ENCODE measurements around the gene SMIM35.

Gene SMIM35

GRCh38 chr11:118117790-118118601 is 31.2 kb upstream of the SMIM35 start:
- DNase-seq (ENCODE audit: low read depth, low spot score), result no peak

GRCh38 chr11:118115048-118115447 is 28.3 kb upstream of the SMIM35 start:
- in situ Hi-C loops (cut with HindIII; ENCODE audit: low sequenced_read_pairs), result no loop called here
- TF ChIP-seq, protein P1, sequence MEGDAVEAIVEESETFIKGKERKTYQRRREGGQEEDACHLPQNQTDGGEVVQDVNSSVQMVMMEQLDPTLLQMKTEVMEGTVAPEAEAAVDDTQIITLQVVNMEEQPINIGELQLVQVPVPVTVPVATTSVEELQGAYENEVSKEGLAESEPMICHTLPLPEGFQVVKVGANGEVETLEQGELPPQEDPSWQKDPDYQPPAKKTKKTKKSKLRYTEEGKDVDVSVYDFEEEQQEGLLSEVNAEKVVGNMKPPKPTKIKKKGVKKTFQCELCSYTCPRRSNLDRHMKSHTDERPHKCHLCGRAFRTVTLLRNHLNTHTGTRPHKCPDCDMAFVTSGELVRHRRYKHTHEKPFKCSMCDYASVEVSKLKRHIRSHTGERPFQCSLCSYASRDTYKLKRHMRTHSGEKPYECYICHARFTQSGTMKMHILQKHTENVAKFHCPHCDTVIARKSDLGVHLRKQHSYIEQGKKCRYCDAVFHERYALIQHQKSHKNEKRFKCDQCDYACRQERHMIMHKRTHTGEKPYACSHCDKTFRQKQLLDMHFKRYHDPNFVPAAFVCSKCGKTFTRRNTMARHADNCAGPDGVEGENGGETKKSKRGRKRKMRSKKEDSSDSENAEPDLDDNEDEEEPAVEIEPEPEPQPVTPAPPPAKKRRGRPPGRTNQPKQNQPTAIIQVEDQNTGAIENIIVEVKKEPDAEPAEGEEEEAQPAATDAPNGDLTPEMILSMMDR (IDR thresholded peaks at IDR 0.05; ENCODE audit: low read depth, low read length), result no peak
- H3K4me3 ChIP-seq (ENCODE audit: low read depth, low read length), result no peak overlapping the region
- no peak for DNase-seq (ENCODE audit: low read depth, low spot score)

More at GRCh38 chr11:118117790-118118601, 31.2 kb upstream of the SMIM35 start:
- in situ Hi-C loops (cut with HindIII; ENCODE audit: low sequenced_read_pairs), result no loop called here
- TF ChIP-seq, protein P1 (IDR thresholded peaks at IDR 0.05; ENCODE audit: low read depth, low read length), result no peak
- H3K4me3 ChIP-seq (ENCODE audit: low read depth, low read length), result no peak overlapping the region

DNA sequence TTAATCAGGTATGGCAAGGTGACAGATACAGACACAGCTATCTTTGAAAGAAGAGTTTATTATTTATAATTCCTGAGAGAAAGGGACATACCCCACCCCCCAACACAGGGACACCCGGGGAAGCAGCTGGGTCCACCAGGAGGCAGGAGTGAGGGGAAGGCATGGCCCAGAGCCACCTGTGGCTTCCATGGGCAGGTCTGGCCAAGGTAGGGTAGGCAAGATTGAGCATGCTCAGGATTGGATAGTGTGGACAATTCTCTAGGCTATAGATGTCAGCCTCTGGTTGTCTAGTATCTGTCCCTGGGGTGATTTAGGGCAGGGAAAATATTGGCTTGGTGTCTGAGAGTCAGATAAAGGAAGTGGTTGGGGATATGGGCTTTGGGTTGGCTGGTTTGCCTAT is 27.5 kb upstream of the SMIM35 start:
- DNase-seq (ENCODE audit: low read depth, low spot score), result no peak
- in situ Hi-C loops (cut with HindIII; ENCODE audit: low sequenced_read_pairs), result no loop called here
- TF ChIP-seq, protein P1 (IDR thresholded peaks at IDR 0.05; ENCODE audit: low read depth, low read length), result no peak
- no peak overlapping the region for H3K4me3 ChIP-seq (ENCODE audit: low read depth, low read length)

GRCh38 chr11:118112711-118113430 is 26.1 kb upstream of the SMIM35 start:
- DNase-seq (ENCODE audit: low read depth, low spot score), result no peak
- in situ Hi-C loops (cut with HindIII; ENCODE audit: low sequenced_read_pairs), result no loop called here
- no peak overlapping the region for H3K4me3 ChIP-seq (ENCODE audit: low read depth, low read length)
- TF ChIP-seq, protein P1 (IDR thresholded peaks at IDR 0.05; ENCODE audit: low read depth, low read length), result no peak

GRCh38 chr11:118111744-118112035 is 24.9 kb upstream of the SMIM35 start:
- no peak overlapping the region for H3K4me3 ChIP-seq (ENCODE audit: low read depth, low read length)
- DNase-seq (ENCODE audit: low read depth, low spot score), result no peak
- TF ChIP-seq, protein P1 (IDR thresholded peaks at IDR 0.05; ENCODE audit: low read depth, low read length), result no peak
- in situ Hi-C loops (cut with HindIII; ENCODE audit: low sequenced_read_pairs), result no loop called here

GRCh38 chr11:118111019-118111743 is 24.4 kb upstream of the SMIM35 start:
- in situ Hi-C loops (cut with HindIII; ENCODE audit: low sequenced_read_pairs), result no loop called here
- DNase-seq (ENCODE audit: low read depth, low spot score), result no peak
- TF ChIP-seq, protein P1 (IDR thresholded peaks at IDR 0.05; ENCODE audit: low read depth, low read length), result no peak
- H3K4me3 ChIP-seq (ENCODE audit: low read depth, low read length), result no peak overlapping the region
